T-helper 2 cell (primary cell): ENCODE results near the gene FUZ.

ENCODE experiments used
- DNase-seq, 5 experiments: peaks; one replicate each; pipeline versions ENCODE4 v3.0.0 to v3.0.0-alpha.2; 2012 to 2022

The FUZ gene

GRCh38 chr19:49779731-49780555, 33.1 kb downstream of the FUZ start:
- DNase-seq, result no peak

- no peak for DNase-seq
Measured at GRCh38 chr19:49776371-49776764, 36.7 kb downstream of the FUZ start.

- no peak for DNase-seq
Measured at GRCh38 chr19:49775742-49776370, 37.2 kb downstream of the FUZ start.

- DNase-seq, result no peak
Measured at GRCh38 chr19:49774969-49775368, 38.1 kb downstream of the FUZ start.

- no peak for DNase-seq
Measured at GRCh38 chr19:49773663-49774350, 39.3 kb downstream of the FUZ start.

GRCh38 chr19:49772850-49773432, 40.2 kb downstream of the FUZ start:
- DNase-seq, result no peak

- no peak for DNase-seq
Measured at GRCh38 chr19:49771674-49772139, 41.4 kb downstream of the FUZ start.

- no peak for DNase-seq
Measured at GRCh38 chr19:49770529-49770928, 42.6 kb downstream of the FUZ start.

- DNase-seq, result no peak
Measured at GRCh38 chr19:49767967-49768581, 45.0 kb downstream of the FUZ start.

GRCh38 chr19:49767381-49767780, 45.7 kb downstream of the FUZ start:
- DNase-seq, result no peak

- no peak for DNase-seq
Measured at GRCh38 chr19:49766930-49767299, 46.2 kb downstream of the FUZ start, which contains the start of gene AP2A1. TSS of gene AP2A1 (plus strand) at chr19:49767001. CDS start at chr19:49767134, 133 bp downstream.

GRCh38 chr19:49766007-49766929, 46.8 kb downstream of the FUZ start:
- DNase-seq, result peak; percentile 95 to 100 (median 99)

- DNase-seq, result no peak
Measured at GRCh38 chr19:49764341-49764740, 48.8 kb downstream of the FUZ start.

GRCh38 chr19:49763230-49763629, 49.9 kb downstream of the FUZ start, which contains the start of gene TSKS:
TSS of gene TSKS (minus strand) at chr19:49763306. CDS start at chr19:49763247, 59 bp downstream.
- no peak for DNase-seq

- DNase-seq, result no peak
Measured at GRCh38 chr19:49761625-49762311, 51.3 kb downstream of the FUZ start.

GRCh38 chr19:49761249-49761624, 51.9 kb downstream of the FUZ start:
- DNase-seq, result no peak

GRCh38 chr19:49758292-49758691, 54.8 kb downstream of the FUZ start:
- no peak for DNase-seq
